ENCODE measurements around the gene LMTK3.

GRCh38 chr19:48451624-48452023, 60.0 kb downstream of the LMTK3 start:
- TF ChIP-seq MAFG (CRISPR knock-in tag; IDR thresholded peaks at IDR 0.05), result no peak
- no peak for TF ChIP-seq ZNF235 (CRISPR knock-in tag; IDR thresholded peaks at IDR 0.05; ENCODE audit: borderline replicate concordance)
- no peak for TF ChIP-seq NR1H2 (CRISPR knock-in tag; IDR thresholded peaks at IDR 0.05; ENCODE audit: borderline replicate concordance, low read depth)
- TF ChIP-seq ZNF232 (CRISPR knock-in tag; IDR thresholded peaks at IDR 0.05; ENCODE audit: borderline replicate concordance), result no peak
- TF ChIP-seq DNMT1 (CRISPR knock-in tag; IDR thresholded peaks at IDR 0.05), result no peak
- no peak for TF ChIP-seq EZH2 (conservative IDR thresholded peaks at IDR 0.05; ENCODE audit: low read depth, low read length)
- no peak for TF ChIP-seq MYC (CRISPR knock-in tag; IDR thresholded peaks at IDR 0.05; ENCODE audit: borderline replicate concordance)
- no peak for TF ChIP-seq CBX1 (IDR thresholded peaks at IDR 0.05; ENCODE audit: low read depth)
- TF ChIP-seq CREBL2 (CRISPR knock-in tag; IDR thresholded peaks at IDR 0.05; ENCODE audit: borderline replicate concordance), result no peak

Data from HepG2 (cell line).